Panc1 (cell line): ENCODE measurements around the gene NPAS3.

Experiments
- POLR2AphosphoS5 ChIP-seq: IDR thresholded peaks from 2 replicates; pipeline ENCODE4 v1.6.1; 2012; ENCODE audit warnings: mild to moderate bottlenecking, low read depth, low read length, moderate library complexity
- SIN3A ChIP-seq: IDR thresholded peaks from 2 replicates; pipeline ENCODE4 v1.6.1; 2012; ENCODE audit warnings: low read depth, mild to moderate bottlenecking, low read length, moderate library complexity, borderline replicate concordance; ENCODE audit not compliant: insufficient read depth
- TCF7L2 ChIP-seq: IDR thresholded peaks from 2 replicates; pipeline ENCODE4 v1.6.1; 2011; ENCODE audit warnings: mild to moderate bottlenecking, low read depth, low read length, inconsistent platforms
- TF ChIP-seq, protein P1 (sequence below): fragments of 450-650 bp; IDR thresholded peaks from 2 replicates; pipeline ENCODE4 v1.5.1; 2017; ENCODE audit warnings: mild to moderate bottlenecking
- TF ChIP-seq, protein P2 (sequence below), 2 experiments: IDR thresholded peaks; 2 replicates each; pipeline ENCODE4 v1.6.1; 2011 to 2012; ENCODE audit warnings: low read depth in 2 of 2, control low read depth in 1 of 2, low read length in 1 of 2, mild to moderate bottlenecking in 1 of 2, moderate library complexity in 1 of 2; ENCODE audit not compliant: insufficient read depth in 1 of 2

DNA sequence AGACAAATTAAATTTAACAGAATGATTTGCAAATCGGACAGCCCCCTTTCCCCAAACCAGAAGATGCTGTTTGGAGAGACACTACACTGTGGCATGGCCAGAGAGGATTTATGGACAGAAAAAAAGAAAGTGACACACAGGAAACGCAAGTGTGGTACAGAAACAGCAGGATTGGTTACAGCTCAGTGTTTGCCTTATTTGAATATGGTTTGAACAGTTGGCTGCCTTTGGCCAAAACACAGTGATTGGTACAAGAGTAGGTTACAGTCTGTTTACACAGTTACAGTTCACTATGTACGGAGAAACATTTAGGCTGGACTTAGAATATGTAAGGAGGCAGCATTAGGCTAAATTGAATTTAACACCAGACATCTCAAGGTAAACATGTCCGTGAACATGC, 335.3 kb downstream of the NPAS3 start:
- TF ChIP-seq, protein P1, sequence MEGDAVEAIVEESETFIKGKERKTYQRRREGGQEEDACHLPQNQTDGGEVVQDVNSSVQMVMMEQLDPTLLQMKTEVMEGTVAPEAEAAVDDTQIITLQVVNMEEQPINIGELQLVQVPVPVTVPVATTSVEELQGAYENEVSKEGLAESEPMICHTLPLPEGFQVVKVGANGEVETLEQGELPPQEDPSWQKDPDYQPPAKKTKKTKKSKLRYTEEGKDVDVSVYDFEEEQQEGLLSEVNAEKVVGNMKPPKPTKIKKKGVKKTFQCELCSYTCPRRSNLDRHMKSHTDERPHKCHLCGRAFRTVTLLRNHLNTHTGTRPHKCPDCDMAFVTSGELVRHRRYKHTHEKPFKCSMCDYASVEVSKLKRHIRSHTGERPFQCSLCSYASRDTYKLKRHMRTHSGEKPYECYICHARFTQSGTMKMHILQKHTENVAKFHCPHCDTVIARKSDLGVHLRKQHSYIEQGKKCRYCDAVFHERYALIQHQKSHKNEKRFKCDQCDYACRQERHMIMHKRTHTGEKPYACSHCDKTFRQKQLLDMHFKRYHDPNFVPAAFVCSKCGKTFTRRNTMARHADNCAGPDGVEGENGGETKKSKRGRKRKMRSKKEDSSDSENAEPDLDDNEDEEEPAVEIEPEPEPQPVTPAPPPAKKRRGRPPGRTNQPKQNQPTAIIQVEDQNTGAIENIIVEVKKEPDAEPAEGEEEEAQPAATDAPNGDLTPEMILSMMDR: no peak
- TF ChIP-seq, protein P2, sequence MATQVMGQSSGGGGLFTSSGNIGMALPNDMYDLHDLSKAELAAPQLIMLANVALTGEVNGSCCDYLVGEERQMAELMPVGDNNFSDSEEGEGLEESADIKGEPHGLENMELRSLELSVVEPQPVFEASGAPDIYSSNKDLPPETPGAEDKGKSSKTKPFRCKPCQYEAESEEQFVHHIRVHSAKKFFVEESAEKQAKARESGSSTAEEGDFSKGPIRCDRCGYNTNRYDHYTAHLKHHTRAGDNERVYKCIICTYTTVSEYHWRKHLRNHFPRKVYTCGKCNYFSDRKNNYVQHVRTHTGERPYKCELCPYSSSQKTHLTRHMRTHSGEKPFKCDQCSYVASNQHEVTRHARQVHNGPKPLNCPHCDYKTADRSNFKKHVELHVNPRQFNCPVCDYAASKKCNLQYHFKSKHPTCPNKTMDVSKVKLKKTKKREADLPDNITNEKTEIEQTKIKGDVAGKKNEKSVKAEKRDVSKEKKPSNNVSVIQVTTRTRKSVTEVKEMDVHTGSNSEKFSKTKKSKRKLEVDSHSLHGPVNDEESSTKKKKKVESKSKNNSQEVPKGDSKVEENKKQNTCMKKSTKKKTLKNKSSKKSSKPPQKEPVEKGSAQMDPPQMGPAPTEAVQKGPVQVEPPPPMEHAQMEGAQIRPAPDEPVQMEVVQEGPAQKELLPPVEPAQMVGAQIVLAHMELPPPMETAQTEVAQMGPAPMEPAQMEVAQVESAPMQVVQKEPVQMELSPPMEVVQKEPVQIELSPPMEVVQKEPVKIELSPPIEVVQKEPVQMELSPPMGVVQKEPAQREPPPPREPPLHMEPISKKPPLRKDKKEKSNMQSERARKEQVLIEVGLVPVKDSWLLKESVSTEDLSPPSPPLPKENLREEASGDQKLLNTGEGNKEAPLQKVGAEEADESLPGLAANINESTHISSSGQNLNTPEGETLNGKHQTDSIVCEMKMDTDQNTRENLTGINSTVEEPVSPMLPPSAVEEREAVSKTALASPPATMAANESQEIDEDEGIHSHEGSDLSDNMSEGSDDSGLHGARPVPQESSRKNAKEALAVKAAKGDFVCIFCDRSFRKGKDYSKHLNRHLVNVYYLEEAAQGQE (IDR thresholded peaks at IDR 0.05; ENCODE audit: insufficient read depth in 1 of 2, low read depth in 2 of 2, low read length in 1 of 2): no peak
- no peak for TF ChIP-seq SIN3A
- TF ChIP-seq POLR2AphosphoS5: no peak
- TF ChIP-seq TCF7L2: no peak
